Ishikawa (cell line): ENCODE results near the gene USP28.

Experiments used
- CEBPB ChIP-seq: IDR thresholded peaks from 2 replicates; pipeline ENCODE4 v1.6.1; 2012
- CREB1 ChIP-seq: IDR thresholded peaks from 2 replicates; pipeline ENCODE4 v1.6.1; 2012; ENCODE audit warnings: low read depth
- EGR1 ChIP-seq: IDR thresholded peaks from 2 replicates; pipeline ENCODE4 v1.6.1; 2012
- EP300 ChIP-seq: IDR thresholded peaks from 2 replicates; pipeline ENCODE4 v1.6.1; 2012; ENCODE audit warnings: borderline replicate concordance
- FOXM1 ChIP-seq: IDR thresholded peaks from 2 replicates; pipeline ENCODE4 v1.6.1; 2012; ENCODE audit warnings: low read depth, borderline replicate concordance
- MAX ChIP-seq: IDR thresholded peaks from 2 replicates; pipeline ENCODE4 v1.6.1; 2012
- NFIC ChIP-seq: IDR thresholded peaks from 2 replicates; pipeline ENCODE4 v1.6.1; 2012
- RAD21 ChIP-seq: IDR thresholded peaks from 2 replicates; pipeline ENCODE4 v1.6.1; 2012; ENCODE audit warnings: low read depth
- REST ChIP-seq: IDR thresholded peaks from 2 replicates; pipeline ENCODE4 v1.6.1; 2012; ENCODE audit warnings: low read depth, mild to moderate bottlenecking
- TAF1 ChIP-seq: IDR thresholded peaks from 2 replicates; pipeline ENCODE4 v1.6.1; 2012; ENCODE audit warnings: low read depth, mild to moderate bottlenecking
- TCF12 ChIP-seq: IDR thresholded peaks from 2 replicates; pipeline ENCODE4 v1.6.1; 2012; ENCODE audit warnings: low read depth
- TEAD4 ChIP-seq: IDR thresholded peaks from 2 replicates; pipeline ENCODE4 v1.6.1; 2012
- USF1 ChIP-seq: IDR thresholded peaks from 2 replicates; pipeline ENCODE4 v1.6.1; 2012
- YY1 ChIP-seq: IDR thresholded peaks from 2 replicates; pipeline ENCODE4 v1.6.1; 2012; ENCODE audit warnings: low read depth
- ZBTB7A ChIP-seq: IDR thresholded peaks from 2 replicates; pipeline ENCODE4 v1.6.1; 2012; ENCODE audit warnings: low read depth

The USP28 gene

GRCh38 chr11:113901141-113901540, 25.8 kb upstream of the USP28 start:
- TF ChIP-seq FOXM1 (no peak), YY1 (no peak), RAD21 (no peak), MAX (no peak), NFIC (no peak), TAF1 (no peak), ZBTB7A (no peak), TCF12 (no peak), TEAD4 (no peak), EP300 (no peak), EGR1 (no peak), CEBPB (no peak)

- TF ChIP-seq FOXM1 = no peak
- peak; percentile 74 for TF ChIP-seq RAD21
- no peak for TF ChIP-seq TCF12
Measured at GRCh38 chr11:113896156-113896879, 20.9 kb upstream of the USP28 start.

GRCh38 chr11:113895367-113896155, 20.2 kb upstream of the USP28 start:
- TF ChIP-seq USF1 = no peak
- TF ChIP-seq EGR1 = no peak
- TF ChIP-seq ZBTB7A = no peak
- TF ChIP-seq CEBPB = no peak
- TF ChIP-seq NFIC = no peak
- no peak for TF ChIP-seq YY1
- TF ChIP-seq TAF1 = no peak

GRCh38 chr11:113894421-113894996, 19.1 kb upstream of the USP28 start:
- TF ChIP-seq YY1 (no peak), MAX (no peak), EGR1 (no peak), TAF1 (no peak), TCF12 (no peak), CEBPB (no peak), USF1 (no peak)

GRCh38 chr11:113888848-113889247, 13.5 kb upstream of the USP28 start:
- TF ChIP-seq RAD21 (no peak), NFIC (no peak), REST (no peak), CEBPB (no peak), TEAD4 (no peak), TAF1 (no peak), FOXM1 (no peak), CREB1 (no peak), EGR1 (no peak)

- no peak for TF ChIP-seq ZBTB7A
- no peak for TF ChIP-seq TEAD4
- TF ChIP-seq CEBPB = no peak
- no peak for TF ChIP-seq EGR1
- TF ChIP-seq REST = no peak
- no peak for TF ChIP-seq NFIC
- TF ChIP-seq USF1 = no peak
- TF ChIP-seq CREB1 = no peak
- TF ChIP-seq YY1 = no peak
- TF ChIP-seq FOXM1 = no peak
- no peak for TF ChIP-seq MAX
- no peak for TF ChIP-seq TCF12
- TF ChIP-seq TAF1 = no peak
- TF ChIP-seq RAD21 = no peak
- no peak for TF ChIP-seq EP300
Measured at GRCh38 chr11:113885897-113886296, 10.5 kb upstream of the USP28 start.
